Occipital lobe (tissue), 2 donors: Measurements from ENCODE around the gene DBH. TPM values are rescaled to one million over a fixed set of nuclear protein-coding genes. Genes with fewer than 3 reads are reported as not detected.
A peak's percentile ranks its signal among the peaks of the same experiment; 100 is the strongest.

ENCODE experiments used
- DNase-seq: peaks from one replicate; lab custom pipeline; 2025; lab: John Stamatoyannopoulos, UW
- total RNA-seq: library from RNA; depleted of rRNA; stranded (reverse); fragments of >200 nt; gene quantifications from one replicate; pipeline ENCODE4 v1.2.3, GENCODE V29; 2014

DBH gene
- total RNA-seq, 1 donor from 2014 or later: not detected

DNA sequence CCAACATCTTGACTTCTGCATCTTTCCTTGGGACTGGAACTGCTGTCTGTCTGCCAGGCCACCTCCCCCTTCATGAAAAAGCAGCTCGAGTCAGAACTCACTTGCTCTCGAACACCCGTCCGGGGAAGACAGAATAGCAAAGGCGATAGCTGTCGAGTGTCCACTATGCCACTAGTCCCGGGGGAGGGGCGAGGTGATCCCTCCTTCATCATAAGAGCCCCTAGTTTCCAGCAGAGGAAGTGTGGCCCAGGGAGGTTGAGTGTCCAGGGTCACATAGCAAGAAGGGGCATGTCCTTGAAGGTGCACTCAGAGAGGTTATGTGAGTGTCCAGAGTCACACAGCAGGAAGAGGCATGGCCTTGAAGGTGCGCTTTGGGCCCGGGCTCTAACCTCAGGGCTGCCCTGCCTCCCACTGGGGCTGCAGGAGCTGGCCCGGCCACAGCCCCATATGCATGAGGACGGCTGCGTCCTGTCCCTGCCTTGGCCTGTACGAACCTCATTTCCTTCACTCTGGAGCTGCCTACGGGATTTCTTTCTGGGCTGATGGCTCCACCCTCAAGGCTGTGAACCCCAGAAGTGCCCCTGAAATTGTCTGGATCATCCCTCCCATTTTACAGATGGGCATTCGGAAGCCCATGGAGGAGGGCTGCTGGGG is 6.7 kb downstream of the DBH start:
- DNase-seq: no peak

- DNase-seq: no peak
Observed at GRCh38 chr9:133643362-133643755, 7.2 kb downstream of the DBH start.

- no peak for DNase-seq
Observed at GRCh38 chr9:133643978-133644760, 8.0 kb downstream of the DBH start.

- DNase-seq: no peak
Observed at GRCh38 chr9:133645021-133645765, 9.0 kb downstream of the DBH start.

GRCh38 chr9:133647148-133647547 is 11.0 kb downstream of the DBH start:
- no peak for DNase-seq

GRCh38 chr9:133647765-133648469 is 11.8 kb downstream of the DBH start:
- DNase-seq: peak; percentile 15

- DNase-seq: no peak
Observed at GRCh38 chr9:133649194-133649593, 13.0 kb downstream of the DBH start.

DNA sequence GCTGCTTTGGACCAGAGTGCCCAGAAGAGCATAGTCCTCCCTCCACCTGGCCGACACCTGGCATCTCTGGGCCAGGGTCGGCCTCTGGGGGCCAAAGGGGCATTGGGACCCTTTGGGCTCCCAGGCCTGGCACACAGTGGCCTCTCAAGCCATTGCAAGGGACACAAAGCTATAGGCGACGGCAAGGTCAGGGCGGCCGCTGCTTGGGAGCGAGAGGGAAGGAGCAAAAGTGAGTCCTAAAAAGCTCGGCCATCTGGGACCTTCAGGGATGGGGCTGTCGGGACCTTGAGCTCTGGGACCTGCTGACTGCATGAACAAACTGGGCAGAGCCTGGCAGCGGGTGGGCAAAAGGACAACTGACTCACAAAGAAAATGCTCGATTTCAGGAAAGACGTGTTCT is 13.9 kb downstream of the DBH start:
- DNase-seq: no peak

- no peak for DNase-seq
Observed at GRCh38 chr9:133653638-133654037, 17.5 kb downstream of the DBH start.

GRCh38 chr9:133654736-133655657 is 18.8 kb downstream of the DBH start:
- DNase-seq: no peak

DNA sequence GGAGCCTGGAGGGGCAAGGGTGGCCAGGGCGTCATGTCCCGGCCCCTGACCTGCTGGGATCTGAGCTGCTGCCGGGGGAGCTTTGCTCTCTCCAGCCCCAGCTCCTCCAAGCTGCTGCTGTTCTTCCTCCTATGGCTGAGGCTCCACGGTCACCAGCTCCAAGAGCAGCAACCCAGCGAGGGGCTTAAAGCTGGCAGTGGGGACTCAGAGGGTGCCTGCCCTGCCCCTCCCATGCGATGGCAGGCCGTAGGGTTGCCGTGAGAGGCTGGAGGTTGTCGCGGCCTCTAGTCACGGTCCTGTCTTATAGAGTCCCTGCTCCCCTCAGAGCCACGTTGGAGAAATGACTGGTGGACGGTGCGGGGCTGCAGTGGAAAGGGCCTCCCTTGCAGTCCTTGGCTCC is 19.5 kb downstream of the DBH start:
- DNase-seq: no peak

DNA sequence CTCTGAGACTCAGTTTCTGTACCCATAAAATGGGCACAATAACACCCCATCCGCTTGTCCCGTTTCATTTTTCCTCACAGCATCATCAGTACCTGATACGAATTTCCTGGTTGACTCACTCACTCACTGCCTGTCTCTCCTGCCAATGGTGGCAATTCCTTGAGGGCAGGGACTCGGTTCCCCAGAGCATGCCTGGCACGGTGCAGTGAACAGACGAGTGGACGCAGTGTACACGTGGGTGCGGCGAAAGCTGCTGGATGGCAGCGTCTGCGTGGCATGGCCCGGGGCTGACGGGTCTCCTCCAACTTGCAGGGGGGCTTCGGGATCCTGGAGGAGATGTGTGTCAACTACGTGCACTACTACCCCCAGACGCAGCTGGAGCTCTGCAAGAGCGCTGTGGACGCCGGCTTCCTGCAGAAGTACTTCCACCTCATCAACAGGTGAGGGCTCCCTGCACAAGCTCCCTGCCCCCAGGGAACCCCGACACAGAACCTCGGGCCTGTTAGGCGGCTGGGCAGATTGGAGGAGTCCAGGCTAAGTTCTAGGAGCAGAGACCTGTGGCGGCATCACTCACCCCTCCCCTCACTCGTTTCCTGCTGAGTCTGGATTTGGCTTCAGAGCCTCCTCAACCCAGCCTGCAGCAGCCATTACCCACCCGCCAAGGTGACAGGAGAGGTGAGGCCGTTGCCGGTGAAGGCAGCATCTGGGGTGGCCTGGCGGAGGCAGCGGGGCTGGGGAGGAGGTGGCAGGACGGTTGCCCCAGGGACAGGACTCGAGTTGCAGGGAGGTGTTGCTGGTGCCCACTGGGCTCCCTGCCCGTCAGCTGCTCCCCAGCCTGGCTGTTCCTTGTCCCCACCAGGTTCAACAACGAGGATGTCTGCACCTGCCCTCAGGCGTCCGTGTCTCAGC is 20.3 kb downstream of the DBH start:
- no peak for DNase-seq

- DNase-seq: no peak
Observed at GRCh38 chr9:133657120-133657661, 21.0 kb downstream of the DBH start.

- DNase-seq: no peak
Observed at GRCh38 chr9:133658442-133659431, 22.6 kb downstream of the DBH start.

- DNase-seq: no peak
Observed at GRCh38 chr9:133659516-133659915, 23.4 kb downstream of the DBH start.

GRCh38 chr9:133661846-133662540 is 25.8 kb downstream of the DBH start:
- DNase-seq: no peak
